ENCODE results near the gene PSENEN.

Gene PSENEN

GRCh38 chr19:35729021-35729420 lies 16.4 kb upstream of the PSENEN start:
- in situ Hi-C loops (cut with HindIII; ENCODE audit: low sequenced_read_pairs): no loop called here
- no peak for DNase-seq (ENCODE audit: low read depth, low spot score)
- TF ChIP-seq, protein P1, sequence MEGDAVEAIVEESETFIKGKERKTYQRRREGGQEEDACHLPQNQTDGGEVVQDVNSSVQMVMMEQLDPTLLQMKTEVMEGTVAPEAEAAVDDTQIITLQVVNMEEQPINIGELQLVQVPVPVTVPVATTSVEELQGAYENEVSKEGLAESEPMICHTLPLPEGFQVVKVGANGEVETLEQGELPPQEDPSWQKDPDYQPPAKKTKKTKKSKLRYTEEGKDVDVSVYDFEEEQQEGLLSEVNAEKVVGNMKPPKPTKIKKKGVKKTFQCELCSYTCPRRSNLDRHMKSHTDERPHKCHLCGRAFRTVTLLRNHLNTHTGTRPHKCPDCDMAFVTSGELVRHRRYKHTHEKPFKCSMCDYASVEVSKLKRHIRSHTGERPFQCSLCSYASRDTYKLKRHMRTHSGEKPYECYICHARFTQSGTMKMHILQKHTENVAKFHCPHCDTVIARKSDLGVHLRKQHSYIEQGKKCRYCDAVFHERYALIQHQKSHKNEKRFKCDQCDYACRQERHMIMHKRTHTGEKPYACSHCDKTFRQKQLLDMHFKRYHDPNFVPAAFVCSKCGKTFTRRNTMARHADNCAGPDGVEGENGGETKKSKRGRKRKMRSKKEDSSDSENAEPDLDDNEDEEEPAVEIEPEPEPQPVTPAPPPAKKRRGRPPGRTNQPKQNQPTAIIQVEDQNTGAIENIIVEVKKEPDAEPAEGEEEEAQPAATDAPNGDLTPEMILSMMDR (IDR thresholded peaks at IDR 0.05; ENCODE audit: low read depth, low read length): no peak
- H3K4me3 ChIP-seq (ENCODE audit: low read depth, low read length): no peak overlapping the region

- no peak for DNase-seq (ENCODE audit: low read depth, low spot score)
- TF ChIP-seq, protein P1 (IDR thresholded peaks at IDR 0.05; ENCODE audit: low read depth, low read length): no peak
- H3K4me3 ChIP-seq (ENCODE audit: low read depth, low read length): no peak overlapping the region
- in situ Hi-C loops (cut with HindIII; ENCODE audit: low sequenced_read_pairs): no loop called here
Observed at GRCh38 chr19:35729763-35730162, 15.7 kb upstream of the PSENEN start.

- DNase-seq (ENCODE audit: low read depth, low spot score): no peak
- no peak overlapping the region for H3K4me3 ChIP-seq (ENCODE audit: low read depth, low read length)
Observed at GRCh38 chr19:35730326-35730725, 15.1 kb upstream of the PSENEN start.

GRCh38 chr19:35731353-35731752 lies 14.1 kb upstream of the PSENEN start:
- no peak for DNase-seq (ENCODE audit: low read depth, low spot score)
- in situ Hi-C loops (cut with HindIII; ENCODE audit: low sequenced_read_pairs): no loop called here
- TF ChIP-seq, protein P1 (IDR thresholded peaks at IDR 0.05; ENCODE audit: low read depth, low read length): no peak

More at GRCh38 chr19:35730326-35730725, 15.1 kb upstream of the PSENEN start:
- in situ Hi-C loops (cut with HindIII; ENCODE audit: low sequenced_read_pairs): no loop called here
- TF ChIP-seq, protein P1 (IDR thresholded peaks at IDR 0.05; ENCODE audit: low read depth, low read length): no peak

DNA sequence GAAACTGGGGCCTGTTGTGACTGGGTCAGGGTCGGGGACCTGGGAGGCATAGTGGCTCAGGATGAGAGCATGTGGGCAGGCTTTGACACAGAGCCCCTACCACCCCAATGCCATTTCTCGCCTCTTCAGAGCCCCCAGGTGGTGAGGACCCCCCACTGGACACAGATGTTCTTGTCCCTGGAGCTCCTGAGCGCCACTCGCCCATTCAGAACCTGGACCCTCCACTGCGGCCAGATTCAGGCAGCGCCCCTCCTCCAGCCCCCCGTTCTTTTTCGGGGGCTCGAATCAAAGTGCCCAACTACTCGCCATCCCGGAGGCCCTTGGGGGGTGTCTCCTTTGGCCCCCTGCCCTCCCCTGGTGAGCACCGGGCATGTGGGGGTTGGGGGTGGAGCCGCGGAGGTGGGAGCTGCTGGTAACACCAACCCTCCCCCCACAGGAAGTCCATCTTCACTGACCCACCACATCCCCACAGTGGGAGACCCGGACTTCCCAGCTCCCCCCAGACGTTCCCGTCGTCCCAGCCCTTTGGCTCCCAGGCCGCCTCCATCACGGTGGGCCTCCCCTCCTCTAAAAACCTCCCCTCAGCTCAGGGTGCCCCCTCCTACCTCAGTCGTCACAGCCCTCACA lies 13.6 kb upstream of the PSENEN start:
- no peak for DNase-seq (ENCODE audit: low read depth, low spot score)

More at GRCh38 chr19:35731353-35731752, 14.1 kb upstream of the PSENEN start:
- H3K4me3 ChIP-seq (ENCODE audit: low read depth, low read length): no peak overlapping the region

GRCh38 chr19:35732540-35733179 lies 12.8 kb upstream of the PSENEN start:
- DNase-seq (ENCODE audit: low read depth, low spot score): no peak
- TF ChIP-seq, protein P1 (IDR thresholded peaks at IDR 0.05; ENCODE audit: low read depth, low read length): no peak
- in situ Hi-C loops (cut with HindIII; ENCODE audit: low sequenced_read_pairs): no loop called here
- no peak overlapping the region for H3K4me3 ChIP-seq (ENCODE audit: low read depth, low read length)

More for the DNA sequence above, 13.6 kb upstream of the PSENEN start:
- in situ Hi-C loops (cut with HindIII; ENCODE audit: low sequenced_read_pairs): no loop called here
- TF ChIP-seq, protein P1 (IDR thresholded peaks at IDR 0.05; ENCODE audit: low read depth, low read length): no peak
- H3K4me3 ChIP-seq (ENCODE audit: low read depth, low read length): no peak overlapping the region
